Upper lobe of right lung (tissue), 1 donor: ENCODE measurements around the gene EGFL6. TPM values are rescaled to one million over a fixed set of nuclear protein-coding genes. Genes with fewer than 3 reads are reported as not detected.

Source experiments
- ATAC-seq: fragments of 200-7000 bp; cut with Tn5 transposase; one replicate; pipeline ENCODE4 v1.9.1; 2020; ENCODE audit warnings: mild to moderate bottlenecking, moderate library complexity
- DNase-seq: peaks from one replicate; pipeline ENCODE4 v3.0.0-alpha.2; 2020
- H3K27ac ChIP-seq: fragments of 200-600 bp; one replicate; pipeline ENCODE4 v1.8.0; 2022
- H3K27me3 ChIP-seq: fragments of 200-600 bp; one replicate; pipeline ENCODE4 v1.8.0; 2022; ENCODE audit warnings: mild to moderate bottlenecking
- H3K36me3 ChIP-seq: fragments of 200-600 bp; one replicate; pipeline ENCODE4 v1.8.0; 2022
- H3K4me1 ChIP-seq: fragments of 200-600 bp; one replicate; pipeline ENCODE4 v1.8.0; 2022
- H3K4me3 ChIP-seq: fragments of 200-600 bp; one replicate; pipeline ENCODE4 v1.8.0; 2022; ENCODE audit warnings: mild to moderate bottlenecking
- H3K9me3 ChIP-seq: fragments of 200-600 bp; one replicate; pipeline ENCODE4 v1.8.0; 2022
- CTCF ChIP-seq: fragments of 200-600 bp; IDR thresholded peaks from one replicate; pipeline ENCODE4 v1.8.0; 2022; ENCODE audit warnings: antibody characterized with exemption
- intact Hi-C: fragments of 100-400 bp; cut with DNase I; formaldehyde crosslinking; loops from one replicate; pipeline ENCODE4 v1.11.0; 2022
- total RNA-seq: library from RNA; stranded (reverse); fragmentation: NEBNext Ultra II Directional; extraction: Animal tissue kit (Norgen Biotek cat#: 25700); gene quantifications from one replicate; pipeline ENCODE4 v1.2.1, GENCODE V29; 2021
- donor health status: DM: no; HTN: yes; CAD: no; lungs with severe emphysema.

EGFL6 gene
- total RNA-seq, 1 donor from 2014 or later, result 10.1 TPM

GRCh38 chrX:13547671-13548070 lies 21.7 kb upstream of the EGFL6 start:
- no peak overlapping the region for H3K27ac ChIP-seq
- H3K4me1 ChIP-seq, result no peaks in the 10 kb centered on the region
- H3K27me3 ChIP-seq, result no peaks in the 10 kb centered on the region
- intact Hi-C loops, result no loop called here
- no peak for ATAC-seq
- H3K36me3 ChIP-seq, result no peaks in the 10 kb centered on the region
- no peak for DNase-seq
- TF ChIP-seq CTCF, result no peak
- no peak overlapping the region for H3K4me3 ChIP-seq
- H3K9me3 ChIP-seq, result no peaks in the 10 kb centered on the region

GRCh38 chrX:13550346-13550745 lies 19.1 kb upstream of the EGFL6 start:
- Histone ChIP-seq H3K36me3 (no peaks in the 10 kb centered on the region), H3K9me3 (no peaks in the 10 kb centered on the region), H3K4me3 (no peak overlapping the region), H3K4me1 (no peaks in the 10 kb centered on the region), H3K27ac (no peak overlapping the region), H3K27me3 (no peaks in the 10 kb centered on the region)
- intact Hi-C loops, result no loop called here
- DNase-seq (no peak), ATAC-seq (no peak)
- no peak for TF ChIP-seq CTCF

GRCh38 chrX:13551610-13552009 lies 17.8 kb upstream of the EGFL6 start:
- Histone ChIP-seq H3K27ac (no peak overlapping the region), H3K4me3 (no peak overlapping the region), H3K4me1 (no peaks in the 10 kb centered on the region), H3K27me3 (no peaks in the 10 kb centered on the region), H3K9me3 (no peaks in the 10 kb centered on the region), H3K36me3 (no peaks in the 10 kb centered on the region)
- no peak for ATAC-seq
- no peak for TF ChIP-seq CTCF
- intact Hi-C loops, result no loop called here
- DNase-seq, result no peak

- DNase-seq (no peak), ATAC-seq (no peak)
- intact Hi-C loops, result no loop called here
- Histone ChIP-seq H3K4me3 (no peak overlapping the region), H3K27me3 (no peaks in the 10 kb centered on the region), H3K9me3 (no peaks in the 10 kb centered on the region), H3K27ac (no peak overlapping the region), H3K36me3 (no peaks in the 10 kb centered on the region), H3K4me1 (no peaks in the 10 kb centered on the region)
- no peak for TF ChIP-seq CTCF
Observed at GRCh38 chrX:13552892-13553291, 16.5 kb upstream of the EGFL6 start.

GRCh38 chrX:13565511-13565910 lies 3.9 kb upstream of the EGFL6 start:
- Histone ChIP-seq H3K27ac (no peak overlapping the region), H3K27me3 (no peaks in the 10 kb centered on the region), H3K9me3 (no peaks in the 10 kb centered on the region), H3K4me1 (no peaks in the 10 kb centered on the region), H3K4me3 (no peak overlapping the region), H3K36me3 (no peaks in the 10 kb centered on the region)
- intact Hi-C loops, result no loop called here
- ATAC-seq (no peak), DNase-seq (no peak)
- TF ChIP-seq CTCF, result no peak

- Histone ChIP-seq H3K9me3 (no peaks in the 10 kb centered on the region), H3K36me3 (no peaks in the 10 kb centered on the region), H3K27me3 (no peaks in the 10 kb centered on the region), H3K27ac (no peak overlapping the region), H3K4me3 (peak overlapping the region; percentile 33), H3K4me1 (no peaks in the 10 kb centered on the region)
- ATAC-seq (no peak), DNase-seq (no peak)
- no peak for TF ChIP-seq CTCF
- intact Hi-C loops, result no loop called here
Observed at GRCh38 chrX:13570261-13570605, 832 bp downstream of the EGFL6 start.
